ENCODE results near the gene MIB2.
"Not testable (repeated sequence)": the region's sequence is repeated elsewhere in the genome, so short reads cannot be mapped to it uniquely, and the experiment has no call there.

The MIB2 gene

GRCh38 chr1:1647567-1648241, 32.4 kb downstream of the MIB2 start:
- not testable (repeated sequence) for DNase-seq (ENCODE audit: low read depth in 2 of 2)

DNA sequence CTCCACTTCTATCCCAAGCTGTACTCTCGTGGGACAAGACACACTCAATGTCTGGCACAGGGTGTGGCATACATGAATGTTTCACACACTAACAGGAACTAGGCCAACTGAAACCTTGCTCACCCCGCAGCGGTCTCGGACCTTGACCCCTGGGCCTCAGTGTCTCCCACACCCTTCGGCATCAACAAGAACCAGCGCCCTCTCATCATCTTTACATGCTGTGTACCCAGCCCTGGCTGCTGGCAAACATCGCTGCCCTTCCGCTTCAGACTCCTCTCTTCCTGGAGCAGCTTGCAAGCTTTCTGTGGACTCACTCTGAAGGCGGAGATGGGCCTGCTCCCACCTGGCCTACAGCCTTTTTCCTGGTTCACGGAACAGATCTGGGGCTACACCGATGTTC, 33.0 kb downstream of the MIB2 start:
- not testable (repeated sequence) for DNase-seq (ENCODE audit: low read depth in 2 of 2)

- peak; percentile 91 to 98 for DNase-seq (ENCODE audit: low read depth in 2 of 2)
These were observed 43.6 kb downstream of the MIB2 start, which contains the start of gene CDK11B for GRCh38 chr1:1658583-1659549. CDK11B (minus strand) TSS chr1:1659004; CDS start chr1:1657485, 1,519 bp downstream.

DNA sequence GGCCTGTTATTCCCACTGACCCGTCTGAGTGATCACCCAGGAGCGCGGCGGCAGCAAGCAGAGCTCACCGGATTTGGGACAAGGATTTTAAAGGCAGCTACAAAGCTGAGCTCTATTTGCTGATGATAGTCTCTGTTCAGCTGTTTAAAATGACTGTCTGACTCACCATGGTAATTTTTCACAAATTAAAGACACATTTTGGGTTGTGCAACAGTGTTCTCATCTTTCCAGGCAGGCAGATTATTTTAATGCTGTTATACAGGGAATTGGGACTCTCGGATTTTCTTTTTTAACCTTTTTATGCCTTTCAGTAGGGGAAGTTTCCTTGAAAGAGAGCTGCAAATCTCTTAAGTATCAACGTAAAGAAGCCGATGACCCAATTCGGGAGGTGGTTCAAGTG, 47.1 kb downstream of the MIB2 start:
- DNase-seq (ENCODE audit: low read depth in 2 of 2), result not testable (repeated sequence)

DNA sequence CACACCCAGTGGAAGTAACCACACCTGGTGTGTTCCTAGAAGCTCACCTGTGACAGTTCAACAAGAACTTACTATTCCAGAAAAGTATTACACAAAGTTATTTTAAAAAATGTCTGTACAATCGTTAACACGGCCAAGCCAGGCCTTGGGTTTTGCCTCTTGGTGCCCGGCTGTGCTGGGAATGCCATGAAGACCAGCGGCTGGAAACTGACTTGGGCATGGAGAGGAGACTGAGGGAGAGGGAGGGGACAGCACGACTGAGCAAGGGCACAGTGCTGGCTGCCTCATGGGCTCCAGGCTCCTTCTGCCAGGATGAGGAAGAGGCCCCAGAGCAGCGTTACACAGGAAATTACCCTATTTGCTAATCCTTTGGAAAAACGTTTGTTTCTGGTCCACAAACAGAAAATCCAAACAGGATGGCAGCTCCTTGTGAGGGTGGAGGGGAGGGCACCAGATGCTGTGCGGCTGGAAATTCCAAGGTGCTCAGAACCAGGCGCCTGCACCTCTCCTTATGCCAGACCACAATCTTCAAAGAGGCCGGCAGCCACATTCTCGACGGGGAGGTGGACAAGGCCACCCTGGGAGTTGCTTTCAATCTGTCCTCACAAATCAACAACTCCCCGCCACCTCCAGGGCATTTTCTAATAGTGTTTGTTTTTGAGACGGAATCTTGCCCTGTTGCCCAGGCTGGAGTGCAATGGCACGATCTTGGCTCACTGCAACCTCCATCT, 47.7 kb downstream of the MIB2 start:
- DNase-seq (ENCODE audit: low read depth in 2 of 2), result not testable (repeated sequence)

DNA sequence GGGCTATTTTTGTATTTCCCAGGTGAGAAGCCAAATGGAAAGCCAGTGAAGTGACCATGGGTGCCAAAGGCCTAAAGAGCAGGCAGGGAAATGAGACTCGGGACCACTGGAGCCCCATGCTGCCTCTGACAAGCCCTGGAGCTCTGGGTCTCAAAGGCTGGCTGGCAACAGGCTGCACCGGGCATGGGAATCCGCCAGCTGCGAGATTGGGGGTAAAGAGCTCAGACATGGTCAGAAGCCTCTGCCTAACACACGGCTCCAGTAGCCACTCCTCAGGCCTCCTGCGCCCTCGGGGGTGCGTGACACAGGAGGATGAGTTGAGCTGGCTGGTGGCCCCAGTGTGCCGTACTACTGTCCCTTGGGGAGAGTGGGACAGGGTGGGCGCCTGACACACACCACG, 49.0 kb downstream of the MIB2 start:
- not testable (repeated sequence) for DNase-seq (ENCODE audit: low read depth in 2 of 2)

DNA sequence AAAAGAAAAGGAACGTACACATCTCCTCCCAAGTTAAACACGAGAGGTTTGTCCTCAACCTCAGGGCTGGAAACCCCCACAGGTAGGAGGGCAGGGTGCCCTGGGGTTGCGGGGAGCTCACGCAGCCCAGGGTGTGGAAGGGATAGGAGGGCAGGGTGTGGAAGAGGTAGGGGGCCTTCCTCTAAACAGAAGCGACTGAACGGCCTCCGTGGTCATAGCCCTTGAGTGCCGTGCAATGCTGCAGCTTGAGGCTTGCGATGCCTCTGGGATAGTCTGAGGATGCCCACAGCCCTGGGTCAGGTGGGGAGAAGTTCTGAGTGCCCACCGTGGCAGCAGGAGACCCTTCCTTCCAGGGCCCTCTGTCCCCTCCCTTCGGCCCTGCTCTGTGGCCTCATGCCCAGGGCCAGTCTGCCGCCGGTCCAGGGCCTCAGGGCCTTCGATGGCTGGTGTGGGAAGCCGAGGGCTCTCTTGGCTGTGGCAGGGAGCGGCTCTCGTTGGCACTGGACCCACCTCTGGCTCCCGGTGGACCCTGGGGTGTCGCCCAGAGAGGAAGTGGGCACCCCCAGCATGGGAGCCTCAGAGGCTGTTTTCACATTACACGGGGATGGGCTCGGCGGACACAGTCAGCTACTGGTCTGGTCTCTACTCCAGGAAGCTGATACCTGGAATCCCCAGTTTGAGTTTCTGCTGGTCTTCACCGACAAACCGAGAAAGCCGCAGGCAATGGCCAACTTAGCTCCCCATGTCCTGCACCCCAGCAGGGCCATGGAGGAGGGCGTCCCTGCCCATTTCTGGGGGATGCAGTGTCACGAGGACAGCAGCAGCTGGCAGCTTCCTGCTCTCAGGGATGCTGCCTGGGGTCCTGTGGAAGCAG, 49.9 kb downstream of the MIB2 start:
- no peak for DNase-seq (ENCODE audit: low read depth in 2 of 2)

GRCh38 chr1:1665815-1666251, 50.5 kb downstream of the MIB2 start:
- DNase-seq (ENCODE audit: low read depth in 2 of 2), result no peak

GRCh38 chr1:1666526-1666925, 51.2 kb downstream of the MIB2 start:
- DNase-seq (ENCODE audit: low read depth in 2 of 2), result no peak

DNA sequence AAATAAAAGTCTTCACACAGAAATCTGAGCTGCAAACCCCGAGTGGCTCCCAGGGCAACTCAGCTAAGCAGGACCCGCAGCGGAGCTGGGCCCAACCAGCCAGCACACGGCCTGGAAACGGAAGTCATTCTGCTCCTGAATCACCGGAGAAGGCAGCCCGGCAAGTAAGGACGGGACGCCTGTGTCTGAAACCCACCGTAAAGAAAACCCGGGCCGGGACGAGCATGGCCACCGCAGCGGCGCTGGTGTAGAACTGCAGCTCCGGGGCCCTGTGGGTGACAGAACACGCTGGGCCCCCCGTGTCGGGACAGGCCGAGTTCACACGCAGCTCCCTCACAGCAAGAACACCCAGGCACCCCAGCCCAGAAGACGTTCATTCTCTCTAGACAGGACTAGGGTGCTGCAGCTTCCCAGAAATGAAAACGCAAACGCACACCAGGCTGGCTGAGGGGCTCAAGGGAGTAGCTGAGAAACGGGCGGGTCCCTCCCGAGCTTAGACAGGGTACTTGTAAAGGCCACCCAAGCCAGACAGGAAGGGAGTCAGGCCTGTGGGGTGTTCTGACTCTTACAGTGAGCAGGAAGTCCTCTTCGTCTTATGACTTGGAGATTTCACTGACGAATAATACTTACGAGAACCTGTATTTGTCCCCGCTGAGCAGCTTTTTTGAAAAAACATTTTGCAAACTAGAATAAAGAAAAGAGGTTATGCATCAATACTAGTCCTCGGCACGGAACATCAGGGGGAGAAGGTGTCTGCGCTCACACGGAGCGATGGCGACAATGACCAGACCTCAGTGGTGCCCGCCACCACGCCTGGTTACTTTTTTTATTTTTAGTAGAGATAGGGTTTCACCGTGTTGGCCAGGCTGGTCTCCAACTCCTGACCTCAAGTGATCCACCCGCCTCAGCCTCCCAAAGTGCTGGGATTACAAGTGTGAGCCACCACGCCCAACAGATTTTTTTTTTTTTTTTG, 54.5 kb downstream of the MIB2 start:
- no peak for DNase-seq (ENCODE audit: low read depth in 2 of 2)

DNA sequence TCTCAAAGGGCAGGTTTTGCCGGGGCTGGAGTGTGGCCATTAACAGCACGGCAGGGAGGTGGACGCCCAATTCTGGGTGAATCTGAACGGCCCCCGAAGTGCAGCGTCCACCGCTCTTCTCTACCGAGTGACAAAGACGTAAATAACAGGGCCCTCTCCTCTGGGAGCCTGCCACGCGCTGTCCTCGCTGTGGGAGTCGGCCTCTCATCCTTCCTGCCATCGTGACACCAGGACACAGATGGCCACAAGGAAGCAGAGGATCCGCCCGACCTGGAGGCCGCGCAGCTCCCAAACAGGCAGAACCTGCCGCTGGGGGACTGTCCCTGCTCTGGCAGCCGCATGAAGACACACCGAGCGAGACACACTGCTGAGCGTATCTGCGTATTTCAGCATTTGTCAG, 55.6 kb downstream of the MIB2 start:
- DNase-seq (ENCODE audit: low read depth in 2 of 2), result no peak

DNA sequence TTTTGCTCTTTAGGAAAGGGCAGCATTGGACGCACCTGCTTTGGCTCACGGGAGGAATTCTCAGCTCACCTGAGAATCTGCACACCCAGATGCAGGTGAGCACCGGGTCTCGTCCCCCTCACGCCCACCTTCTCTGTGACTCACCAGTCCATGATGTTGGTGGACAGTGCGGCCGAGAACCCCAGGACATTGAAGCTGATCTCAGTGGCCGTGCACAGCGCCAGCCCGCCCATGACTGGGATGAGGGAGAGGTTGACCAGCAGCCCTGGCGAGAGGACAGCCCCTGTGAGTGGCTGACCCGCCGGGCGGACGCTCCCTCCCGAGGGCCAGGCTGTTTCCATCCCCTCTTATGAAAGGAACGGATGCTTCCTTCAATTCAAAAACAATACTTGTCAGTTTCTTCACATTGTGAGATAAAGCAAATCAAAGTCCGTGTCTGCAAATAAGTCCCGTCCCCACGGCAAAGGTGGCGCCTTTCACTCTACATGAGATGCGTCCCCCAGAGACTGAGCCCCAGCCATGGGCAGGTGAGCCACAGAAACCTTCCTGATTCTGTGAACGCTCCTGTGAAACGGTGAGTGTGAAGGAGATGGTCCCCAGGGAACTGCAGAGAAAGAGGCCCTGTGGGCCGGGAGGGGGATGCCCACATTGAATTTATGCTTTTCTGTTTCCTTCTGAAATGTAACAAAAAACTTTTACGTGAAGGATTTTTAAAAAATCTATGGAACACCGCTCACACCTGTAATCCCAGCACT, 56.2 kb downstream of the MIB2 start:
- DNase-seq (ENCODE audit: low read depth in 2 of 2), result no peak

- no peak for DNase-seq (ENCODE audit: low read depth in 2 of 2)
These were observed 57.1 kb downstream of the MIB2 start for GRCh38 chr1:1672181-1672965.

GRCh38 chr1:1674806-1675205, 59.5 kb downstream of the MIB2 start:
- DNase-seq (ENCODE audit: low read depth in 2 of 2), result not testable (repeated sequence)

DNA sequence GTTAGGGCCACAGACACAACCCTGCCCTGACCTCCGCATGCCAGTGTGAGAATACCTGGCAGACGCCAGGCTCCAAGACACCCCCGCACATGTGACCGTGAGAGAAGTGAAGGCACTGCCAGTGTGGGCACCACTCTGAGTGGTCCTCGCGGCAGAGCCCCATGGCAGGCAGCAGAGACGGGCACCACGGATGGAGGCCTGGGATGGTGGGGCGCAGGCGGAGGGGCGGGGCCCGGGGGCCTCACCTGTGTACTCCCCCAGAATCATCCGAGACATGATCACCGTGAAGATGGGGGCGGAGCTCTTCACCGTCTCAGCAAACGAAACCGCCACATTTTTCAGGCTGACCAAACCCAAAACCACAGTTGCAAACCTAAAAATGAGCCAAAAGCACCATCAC, 59.9 kb downstream of the MIB2 start:
- DNase-seq (ENCODE audit: low read depth in 2 of 2), result not testable (repeated sequence)

DNA sequence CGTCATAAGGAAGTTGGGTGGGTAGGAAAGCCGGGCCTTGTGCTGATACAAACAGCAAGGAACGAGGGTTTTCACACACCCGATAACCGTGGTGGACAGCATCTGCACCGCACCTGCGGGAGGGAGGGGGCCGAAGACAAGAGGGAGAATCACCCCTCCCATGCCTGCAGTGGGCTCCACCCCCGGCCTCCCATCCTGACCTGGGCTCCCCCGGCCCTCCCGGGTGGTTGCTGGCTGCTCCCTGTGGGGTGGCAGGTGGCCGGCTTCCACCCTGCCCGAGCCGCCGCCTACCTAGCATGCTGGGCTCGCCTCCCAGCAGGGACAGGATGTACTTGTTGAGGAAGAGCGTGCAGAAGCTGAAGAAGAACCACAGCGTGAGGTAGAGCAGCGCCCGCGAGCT, 60.8 kb downstream of the MIB2 start:
- DNase-seq (ENCODE audit: low read depth in 2 of 2), result not testable (repeated sequence)

DNA sequence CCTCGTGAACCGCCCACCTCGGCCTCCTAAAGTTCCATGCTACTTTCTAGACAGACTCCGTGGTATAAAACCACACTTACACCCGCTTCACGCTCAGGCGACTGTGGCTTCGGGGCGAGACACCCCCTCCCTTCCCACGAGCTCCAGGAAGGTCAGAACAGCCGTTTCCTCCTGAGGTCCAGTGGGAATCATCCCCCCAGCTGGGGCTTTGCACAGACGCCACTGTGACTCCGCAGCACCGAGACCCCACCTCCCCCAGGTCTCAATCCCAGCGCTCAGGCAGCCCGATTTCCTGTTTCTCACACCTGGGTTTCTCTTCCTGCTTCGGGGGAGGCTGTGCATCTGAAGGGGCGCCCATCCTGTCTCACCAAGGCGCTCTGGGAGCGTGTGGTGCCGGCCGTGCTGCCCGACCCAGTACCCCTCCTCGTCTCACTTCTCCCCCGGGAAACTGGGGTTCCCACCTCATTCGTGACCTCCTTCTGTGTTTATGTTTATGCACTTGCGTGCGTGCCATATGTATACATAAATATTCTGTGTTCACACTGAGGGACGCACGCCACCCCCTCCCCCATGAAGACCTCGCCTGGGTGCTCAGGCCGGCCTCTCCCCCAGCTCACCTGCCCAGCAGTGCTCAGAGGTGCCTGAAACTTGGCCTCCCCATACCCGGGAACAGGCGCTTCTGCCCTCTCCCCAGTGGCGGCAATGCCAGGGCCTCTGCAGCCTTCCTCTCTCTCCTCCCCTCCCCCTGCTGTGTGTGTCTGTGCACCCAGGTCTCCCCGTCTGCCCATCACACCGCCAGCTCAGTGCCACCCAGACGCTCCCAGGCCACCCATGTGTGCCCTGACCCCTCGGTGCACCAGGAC, 62.6 kb downstream of the MIB2 start:
- DNase-seq (ENCODE audit: low read depth in 2 of 2), result no peak
